Right hindlimb (tissue), 1 donor: ENCODE measurements around the gene MBD3L3.
"Not testable (repeated sequence)": the region's sequence is repeated elsewhere in the genome, so short reads cannot be mapped to it uniquely, and the experiment has no call there.

Experiments used
- DNase-seq: peaks from one replicate; pipeline ENCODE4 v3.0.0-alpha.2; 2018

The MBD3L3 gene

DNA sequence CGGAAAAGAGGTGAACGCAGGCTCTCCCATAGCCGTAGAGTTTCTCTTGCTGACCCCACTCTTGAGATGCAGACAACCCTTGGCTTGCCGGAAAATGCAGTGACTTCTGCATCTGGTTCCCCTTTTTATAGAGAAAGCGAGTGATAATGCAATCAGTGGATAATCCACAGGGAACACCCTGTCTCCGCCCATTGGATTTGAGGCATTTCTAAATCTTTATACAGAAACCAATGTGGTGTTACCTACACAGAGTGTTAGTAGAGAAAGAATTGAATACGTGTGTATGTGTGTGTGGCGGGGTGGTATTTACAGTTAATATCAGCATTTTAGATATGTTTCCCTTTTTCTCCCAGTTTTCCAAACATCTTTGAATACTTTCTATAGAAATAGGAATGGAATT, at the start of gene MBD3L3:
TSS of gene MBD3L3 (minus strand) at position 101 of the 400 bp plus-strand sequence. CDS start at position 30, 71 bp downstream.
- not testable (repeated sequence) for DNase-seq

DNA sequence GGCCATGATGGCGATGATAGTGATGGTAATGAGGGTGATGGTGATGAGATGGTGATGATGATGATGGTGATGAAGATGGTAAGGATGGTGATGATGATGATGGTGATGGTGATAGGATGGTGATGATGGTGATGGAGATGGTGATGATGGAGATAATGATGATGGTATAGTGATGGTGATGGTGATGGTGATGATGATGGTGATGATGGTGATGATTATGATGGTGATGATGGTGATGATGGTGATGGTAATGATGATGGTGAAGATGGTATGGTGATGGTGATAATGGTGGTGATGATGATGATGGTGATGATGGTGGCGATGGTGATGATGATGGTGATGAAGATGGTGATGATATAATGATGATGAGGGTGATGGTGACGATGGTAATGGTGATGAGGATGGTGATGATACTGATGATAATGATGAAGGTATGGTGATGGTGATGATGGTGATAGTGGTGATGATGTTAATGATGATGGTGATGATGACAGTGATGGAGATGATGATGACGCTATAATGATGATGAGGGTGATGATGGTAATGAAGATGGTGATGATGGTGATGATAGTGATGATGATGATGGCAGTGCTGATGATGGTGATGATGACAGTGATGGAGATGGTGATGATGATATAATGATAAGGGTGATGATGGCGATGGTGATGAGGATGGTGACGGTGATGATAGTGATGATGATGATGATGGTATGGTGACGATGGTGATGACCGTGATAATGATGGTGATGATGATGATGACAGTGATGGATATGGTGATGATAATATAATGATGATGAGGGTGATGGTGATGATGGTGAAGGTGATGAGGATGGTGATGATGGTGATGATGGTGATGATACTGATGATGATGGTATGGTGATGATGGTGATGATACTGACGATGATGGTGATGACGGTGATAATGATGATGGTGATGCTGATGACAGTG, 48.5 kb upstream of the MBD3L3 start:
- DNase-seq, result no peak

DNA sequence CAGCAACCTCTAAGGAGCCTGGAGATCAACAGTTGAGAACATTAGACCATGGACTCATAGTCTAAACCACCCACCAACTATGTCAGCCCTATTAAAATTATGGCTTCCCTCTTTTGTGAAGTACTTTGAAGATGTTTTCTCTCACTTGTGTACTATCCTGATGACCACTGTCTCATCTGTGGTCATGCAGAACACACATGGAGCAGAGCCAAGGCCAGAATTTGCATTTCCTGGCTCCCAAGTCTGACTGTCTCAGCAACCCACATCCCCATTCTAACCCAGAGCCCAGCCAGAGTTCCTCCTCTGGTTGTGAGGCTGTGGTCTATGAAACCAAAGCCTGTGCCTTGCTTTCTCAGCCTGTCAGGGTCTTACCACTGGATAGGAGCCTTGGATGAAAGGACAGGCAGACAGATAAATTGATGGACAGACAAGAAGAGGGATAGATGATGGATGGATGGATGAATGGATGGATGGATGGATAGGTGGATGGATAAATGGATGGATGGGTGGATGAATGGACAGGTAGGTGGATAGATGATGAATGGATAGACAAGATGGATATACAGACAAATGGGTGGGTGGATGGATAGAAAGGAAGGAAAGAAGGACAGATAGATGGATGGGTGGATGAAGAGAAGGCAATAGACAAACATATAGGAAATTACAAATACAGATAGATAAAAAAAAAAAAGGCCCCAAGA, 46.4 kb upstream of the MBD3L3 start:
- DNase-seq, result no peak

DNA sequence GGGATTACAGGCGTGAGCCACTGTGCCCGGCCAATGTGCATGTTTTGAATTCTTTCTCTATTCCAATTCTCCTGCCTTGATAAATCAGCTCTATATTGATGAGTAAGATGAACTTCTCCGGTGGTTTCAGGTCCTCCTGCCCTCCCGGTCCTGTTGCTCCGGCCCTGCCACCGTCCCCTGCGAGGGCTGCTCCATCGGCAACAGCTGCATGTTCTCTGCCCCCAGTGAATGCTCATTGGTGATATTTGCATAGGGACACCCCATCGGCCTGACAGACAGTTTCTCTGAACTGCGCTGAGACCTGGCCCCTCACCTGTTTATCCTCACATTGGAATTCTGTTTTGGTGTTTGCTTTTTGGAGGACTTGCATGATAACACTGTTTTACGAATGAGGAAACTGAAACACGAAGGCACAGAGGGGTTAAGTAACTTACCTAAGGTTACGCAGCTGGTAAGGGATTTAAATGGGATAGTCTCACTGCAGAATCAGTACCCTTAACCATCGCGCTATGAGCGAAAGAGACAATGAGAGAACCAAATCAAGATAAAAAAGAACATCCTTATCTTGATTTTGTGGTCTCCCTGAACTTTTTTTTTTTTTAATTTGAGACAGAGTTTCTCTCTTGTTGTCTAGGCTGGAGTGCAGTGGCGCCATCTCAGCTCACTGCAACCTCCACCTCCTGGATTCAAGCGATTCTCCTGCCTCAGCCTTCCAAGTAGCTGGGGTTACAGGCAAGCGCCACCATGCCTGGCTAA, 43.2 kb upstream of the MBD3L3 start:
- DNase-seq, result no peak

DNA sequence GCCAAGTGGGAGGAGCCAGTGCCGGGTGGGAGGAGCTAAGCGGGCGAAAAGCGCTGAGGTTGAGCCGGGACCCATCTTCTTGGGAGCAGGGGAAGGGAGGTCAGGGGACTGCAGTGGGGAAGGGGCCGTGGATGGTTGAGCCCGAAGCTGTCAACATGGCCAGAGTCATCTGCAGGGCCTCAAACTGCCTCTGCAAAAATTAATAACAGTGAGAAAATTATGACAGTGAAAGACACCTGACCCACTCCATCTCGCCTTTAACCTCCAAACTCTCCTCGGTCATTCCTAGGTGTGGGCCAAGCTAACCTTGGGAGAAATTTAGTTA, 41.1 kb upstream of the MBD3L3 start:
- DNase-seq, result no peak

DNA sequence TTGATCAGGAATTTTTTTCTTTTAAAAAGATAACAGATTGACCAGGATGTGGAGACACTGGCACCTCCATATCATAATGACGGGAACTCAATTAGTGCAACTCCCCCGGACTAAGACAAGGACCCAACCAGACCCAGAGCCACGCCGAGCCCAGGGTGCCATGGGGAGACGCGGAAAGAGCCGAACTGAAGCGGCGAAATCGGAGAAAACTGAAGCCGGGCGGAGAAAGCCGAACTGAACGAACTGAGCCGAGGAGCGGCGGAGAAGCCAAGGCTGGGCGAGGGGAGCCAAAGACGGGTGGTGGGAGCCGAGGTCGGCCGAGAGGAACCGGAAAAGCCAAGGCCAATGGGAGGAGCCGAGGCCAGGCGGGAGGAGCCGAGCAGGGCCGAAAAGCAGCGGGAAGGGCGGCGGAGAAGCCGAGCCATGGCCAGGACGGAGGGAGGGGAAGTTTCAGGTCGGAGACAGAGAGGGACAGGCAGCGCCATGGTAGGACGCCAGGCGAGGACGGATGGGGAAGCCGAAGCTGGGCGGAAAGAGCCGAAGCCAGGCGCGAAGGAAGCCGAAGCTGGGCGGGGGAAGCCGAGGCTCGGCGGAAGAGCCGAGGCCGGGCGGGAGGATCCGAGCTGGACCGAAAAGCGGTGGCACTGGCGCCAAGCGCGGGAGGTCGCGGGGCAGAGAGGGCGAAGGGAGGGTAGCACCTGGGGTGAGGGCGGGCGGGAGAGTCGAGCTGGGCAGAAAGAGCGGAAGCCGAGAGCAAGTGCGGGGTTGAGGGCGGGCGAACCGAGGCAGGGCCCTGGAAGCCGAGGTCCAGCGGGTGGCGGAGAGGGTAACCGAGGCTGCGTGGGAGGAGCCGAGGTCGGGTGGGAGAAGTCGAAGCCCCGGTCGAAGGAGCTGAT, 40.5 kb upstream of the MBD3L3 start:
- DNase-seq, result peak; percentile 98

DNA sequence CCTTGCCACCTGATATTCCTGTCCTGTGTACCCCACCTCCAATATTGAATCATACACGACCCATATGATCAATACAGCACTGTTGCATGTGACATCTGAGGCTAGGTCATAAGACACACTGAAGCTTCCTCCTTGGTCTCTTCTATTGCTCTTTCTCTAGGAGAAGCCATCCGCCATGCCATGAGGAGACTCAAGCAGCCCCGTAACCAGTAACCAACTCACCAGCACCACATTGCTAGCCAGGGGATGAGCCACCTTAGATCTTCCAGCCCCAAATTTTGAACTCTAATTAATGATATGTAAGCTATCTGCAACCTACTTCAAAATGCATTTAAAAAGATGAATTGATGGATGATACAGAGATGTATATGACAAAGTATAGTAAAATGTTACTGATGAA, 39.6 kb upstream of the MBD3L3 start:
- DNase-seq, result no peak

DNA sequence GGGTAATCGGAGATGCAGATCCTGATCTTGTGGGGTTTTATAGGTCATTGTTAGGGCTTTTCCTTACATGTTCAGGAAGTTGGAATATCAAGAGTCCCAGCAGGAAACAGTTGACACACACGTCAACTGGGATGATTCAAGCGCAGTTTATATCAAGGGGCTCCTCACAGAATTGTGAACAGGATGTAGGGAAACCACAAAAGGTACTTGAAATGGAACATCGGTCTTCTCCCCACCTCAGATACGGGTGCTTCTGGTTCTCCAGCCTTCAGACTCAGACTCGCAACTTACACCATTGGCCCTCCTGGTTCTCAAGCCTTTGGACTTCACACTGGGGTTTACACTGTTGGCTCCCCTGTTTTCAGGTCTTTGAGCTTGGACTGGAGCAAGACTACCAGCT, 30.5 kb upstream of the MBD3L3 start:
- DNase-seq, result no peak

DNA sequence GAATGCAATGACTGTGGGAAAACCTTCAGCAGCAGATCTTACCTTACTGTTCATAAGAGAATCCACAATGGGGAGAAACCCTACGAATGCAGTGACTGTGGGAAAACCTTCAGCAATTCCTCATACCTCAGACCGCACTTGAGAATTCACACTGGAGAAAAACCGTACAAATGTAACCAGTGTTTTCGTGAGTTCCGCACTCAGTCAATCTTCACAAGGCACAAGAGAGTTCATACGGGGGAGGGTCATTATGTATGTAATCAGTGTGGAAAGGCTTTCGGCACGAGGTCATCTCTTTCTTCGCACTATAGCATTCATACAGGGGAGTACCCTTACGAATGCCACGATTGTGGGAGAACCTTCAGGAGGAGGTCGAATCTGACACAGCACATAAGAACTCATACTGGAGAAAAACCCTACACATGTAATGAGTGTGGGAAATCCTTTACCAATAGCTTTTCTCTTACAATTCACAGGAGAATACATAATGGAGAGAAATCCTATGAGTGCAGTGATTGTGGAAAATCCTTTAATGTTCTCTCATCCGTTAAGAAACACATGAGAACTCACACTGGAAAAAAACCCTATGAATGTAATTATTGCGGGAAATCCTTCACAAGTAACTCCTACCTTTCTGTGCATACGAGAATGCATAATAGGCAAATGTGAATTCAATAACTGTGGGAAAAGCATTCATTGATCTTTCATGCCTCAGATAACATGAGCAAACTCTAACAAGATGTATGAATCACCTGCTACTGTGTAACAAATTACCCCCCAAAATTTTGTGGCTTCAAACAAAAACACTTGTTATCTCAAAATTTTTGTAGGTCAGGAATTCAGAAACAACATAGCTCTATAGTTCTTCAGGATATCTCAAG, 24.8 kb upstream of the MBD3L3 start:
- DNase-seq, result no peak

DNA sequence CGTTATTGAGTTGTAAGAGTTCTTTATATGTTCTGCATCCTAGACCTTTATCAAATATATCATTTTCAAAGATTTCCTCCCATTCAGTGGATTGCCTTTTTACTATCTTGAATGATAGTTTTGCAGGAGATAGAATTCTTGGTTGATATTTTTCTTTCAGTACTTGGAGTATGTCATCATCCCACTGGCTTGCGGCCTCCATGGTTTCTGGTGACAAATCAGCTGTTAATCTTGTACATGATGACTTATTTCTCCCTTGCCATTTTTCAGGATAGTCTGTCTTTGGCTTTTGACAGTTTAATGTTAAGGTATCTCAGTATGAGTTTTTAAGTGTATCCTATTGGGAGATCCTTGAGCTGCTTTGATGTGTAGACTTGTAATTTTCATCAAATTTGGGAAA, 19.5 kb upstream of the MBD3L3 start:
- DNase-seq, result no peak

DNA sequence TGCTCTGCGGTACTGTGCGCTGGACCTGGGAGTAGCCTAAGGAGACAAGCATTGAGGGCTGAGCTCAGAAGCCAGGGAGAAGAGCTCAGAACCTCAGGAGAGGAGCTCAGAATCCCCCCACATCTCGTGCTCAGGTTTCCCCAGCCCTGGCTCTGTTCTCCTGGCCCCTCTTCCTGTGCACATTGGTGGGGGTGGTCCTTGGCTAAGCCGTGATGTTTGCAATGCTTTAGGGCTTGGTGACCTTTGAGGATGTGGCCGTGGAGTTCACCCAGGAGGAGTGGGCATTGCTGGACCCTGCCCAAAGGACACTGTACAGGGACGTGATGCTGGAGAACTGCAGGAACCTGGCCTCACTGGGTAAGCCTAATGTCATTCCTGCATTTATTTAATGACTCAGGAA, 17.7 kb upstream of the MBD3L3 start:
- DNase-seq, result no peak

DNA sequence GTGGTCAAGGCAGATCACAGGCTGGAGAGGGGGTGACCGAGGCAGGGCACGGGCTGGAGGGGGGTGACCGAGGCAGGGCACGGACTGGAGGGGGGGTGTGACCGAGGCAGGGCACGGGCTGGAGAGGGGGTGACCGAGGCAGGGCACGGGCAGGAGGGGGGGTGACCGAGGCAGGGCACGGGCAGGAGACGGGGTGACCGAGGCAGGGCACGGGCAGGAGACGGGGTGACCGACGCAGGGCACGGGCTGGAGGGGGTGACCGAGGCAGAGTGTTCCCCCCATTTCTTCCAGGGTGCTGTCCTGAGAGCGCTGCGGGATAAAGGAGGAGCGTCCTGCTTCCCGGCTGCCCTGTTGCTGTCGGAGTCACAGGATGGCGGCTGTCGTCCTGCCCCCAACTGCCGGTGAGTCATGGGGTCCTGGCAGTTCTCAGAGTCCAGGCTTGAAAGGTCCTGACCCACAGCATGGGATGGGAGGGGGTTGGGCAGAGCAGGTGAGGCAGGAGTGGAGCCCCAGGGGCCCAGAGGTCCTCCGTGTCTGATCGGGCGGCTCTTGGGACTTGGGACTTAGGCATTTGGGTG, 16.3 kb upstream of the MBD3L3 start:
- DNase-seq, result no peak

DNA sequence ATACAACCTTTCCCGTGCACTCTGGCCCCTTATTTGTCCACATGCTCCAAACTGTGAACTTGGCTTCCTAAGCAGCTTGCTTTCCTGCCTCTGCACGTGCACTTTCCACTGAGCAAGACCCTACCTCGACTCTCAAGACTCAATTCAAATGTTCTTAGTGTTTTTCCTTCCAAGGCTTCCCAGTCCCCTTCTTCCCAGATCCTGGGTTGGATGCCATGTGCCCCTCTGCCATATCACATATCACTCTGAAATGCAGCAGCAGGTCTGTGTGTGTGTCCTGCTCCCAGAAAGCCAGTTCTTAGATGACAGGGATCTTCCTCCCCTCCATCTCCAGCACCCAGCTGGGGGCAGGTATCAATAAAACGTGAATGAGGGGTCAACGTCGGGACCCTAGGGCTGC, 14.1 kb upstream of the MBD3L3 start:
- DNase-seq, result no peak

DNA sequence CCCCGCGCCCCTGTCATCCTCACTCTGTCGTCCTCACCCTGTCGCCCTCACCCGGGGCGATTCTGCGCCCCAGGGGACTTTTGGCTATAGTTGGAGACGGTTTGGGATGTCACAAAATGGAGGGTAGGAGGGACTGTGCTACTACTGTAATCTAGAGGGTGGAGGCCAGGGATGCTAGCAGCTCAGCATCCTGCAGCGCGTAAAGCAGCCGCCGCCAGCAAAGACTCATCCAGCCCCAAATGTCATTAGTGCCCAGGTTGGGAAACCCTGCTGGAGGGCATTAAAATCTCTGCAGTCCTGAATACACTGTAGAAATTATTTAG, 11.4 kb upstream of the MBD3L3 start:
- DNase-seq, result no peak

DNA sequence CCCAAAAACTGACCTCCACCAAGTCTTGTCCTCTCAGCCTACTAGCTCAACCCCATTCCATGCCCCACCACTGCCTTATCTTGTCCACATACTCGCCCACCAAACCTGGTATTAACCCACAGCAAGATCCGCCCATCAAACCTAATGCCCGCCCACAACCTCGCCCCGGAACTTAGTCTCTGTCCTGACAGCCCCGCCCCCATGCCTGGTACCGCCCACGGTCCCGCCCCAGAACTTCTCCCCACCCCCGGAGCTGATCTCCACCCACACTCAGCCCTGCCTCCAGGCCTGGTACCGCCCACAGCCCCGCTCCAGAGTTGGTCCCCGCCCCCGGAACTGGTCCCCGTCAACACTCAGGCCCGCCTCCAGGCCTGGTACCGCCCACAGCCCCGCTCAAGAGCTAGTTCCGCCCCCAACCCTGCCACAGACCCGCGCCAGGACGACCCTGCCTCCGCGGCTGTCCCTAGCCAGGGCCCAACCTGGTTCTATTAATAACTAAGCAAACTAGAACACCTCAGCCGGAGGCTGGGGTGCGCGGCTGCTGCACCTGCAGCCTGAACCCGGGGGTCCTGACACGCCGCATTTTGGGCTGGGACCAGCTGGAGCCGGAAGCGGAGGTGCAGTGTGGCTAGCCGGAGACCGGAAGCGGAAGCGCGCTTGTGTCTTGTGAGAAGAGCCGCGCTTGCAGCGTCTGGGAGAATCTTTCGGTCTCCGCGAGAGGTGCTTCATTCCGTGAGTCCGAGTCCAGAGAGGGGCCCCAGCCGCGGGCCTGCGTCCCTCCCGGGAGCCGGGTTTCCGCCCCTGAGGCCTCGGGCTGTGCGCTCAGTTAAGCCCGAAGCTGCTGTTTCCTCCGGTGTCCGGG, 10.8 kb upstream of the MBD3L3 start, which contains the start of gene ZNF557:
TSS of gene ZNF557 (plus strand) at position 662 of the 862 bp plus-strand sequence. CDS start 5,372 bp downstream, outside the sequence.
- peak; percentile 99 for DNase-seq

DNA sequence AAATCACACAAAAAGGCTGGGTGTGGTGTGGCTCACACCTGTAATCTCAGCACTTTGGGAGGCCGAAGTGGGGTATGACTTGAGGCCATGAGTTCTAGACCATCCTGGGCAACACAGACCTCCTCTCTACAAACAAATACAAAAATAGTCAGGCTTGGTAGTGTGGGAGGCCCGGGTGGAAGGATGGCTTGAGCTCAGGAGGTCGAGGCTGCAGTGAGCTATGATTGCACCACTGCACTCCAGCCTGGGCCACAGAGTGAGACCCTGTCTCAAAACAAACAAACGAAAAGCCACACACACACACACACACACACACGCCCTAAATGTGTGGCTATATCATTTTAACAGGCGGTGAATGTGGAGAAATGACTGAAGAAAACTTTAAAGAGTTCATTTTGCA, 10.1 kb upstream of the MBD3L3 start:
- no peak for DNase-seq

DNA sequence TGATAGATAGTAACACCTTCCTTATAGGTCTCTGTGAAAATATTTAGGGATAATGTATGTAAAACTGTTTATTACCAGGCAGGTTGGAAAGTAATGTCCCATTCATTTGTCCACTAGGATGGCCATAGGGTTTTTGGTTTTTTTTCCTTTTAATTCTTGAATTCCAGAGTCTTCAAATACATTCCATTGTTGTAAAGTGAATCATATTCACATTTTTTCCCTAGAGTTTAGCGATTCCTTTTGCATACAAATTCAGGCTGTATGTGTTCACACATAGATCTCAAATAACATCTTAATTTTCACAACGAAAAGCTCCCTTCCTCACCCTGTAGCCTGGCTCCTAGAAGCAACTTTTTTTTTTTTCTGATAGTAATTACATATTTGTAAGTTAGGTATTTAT, 9.2 kb upstream of the MBD3L3 start:
- no peak for DNase-seq

DNA sequence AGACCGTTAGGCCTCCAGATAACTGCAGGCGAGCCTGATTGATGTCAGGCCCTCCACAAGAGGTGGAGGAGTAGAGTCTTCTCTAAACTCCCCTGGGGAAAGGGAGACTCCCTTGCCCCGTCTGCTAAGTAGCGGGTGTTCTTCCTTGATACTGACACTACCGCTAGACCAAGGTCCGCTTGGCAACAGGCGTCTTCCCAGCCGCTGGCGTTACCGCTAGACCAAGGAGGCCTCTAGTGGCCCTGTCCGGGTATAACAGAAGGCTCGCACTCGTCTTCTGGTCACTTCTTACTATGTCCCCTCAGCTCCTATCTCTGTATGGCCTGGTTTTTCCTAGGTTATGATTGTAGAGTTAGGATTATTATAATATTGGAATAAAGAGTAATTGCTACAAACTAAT, 8.6 kb upstream of the MBD3L3 start:
- DNase-seq, result not testable (repeated sequence)

DNA sequence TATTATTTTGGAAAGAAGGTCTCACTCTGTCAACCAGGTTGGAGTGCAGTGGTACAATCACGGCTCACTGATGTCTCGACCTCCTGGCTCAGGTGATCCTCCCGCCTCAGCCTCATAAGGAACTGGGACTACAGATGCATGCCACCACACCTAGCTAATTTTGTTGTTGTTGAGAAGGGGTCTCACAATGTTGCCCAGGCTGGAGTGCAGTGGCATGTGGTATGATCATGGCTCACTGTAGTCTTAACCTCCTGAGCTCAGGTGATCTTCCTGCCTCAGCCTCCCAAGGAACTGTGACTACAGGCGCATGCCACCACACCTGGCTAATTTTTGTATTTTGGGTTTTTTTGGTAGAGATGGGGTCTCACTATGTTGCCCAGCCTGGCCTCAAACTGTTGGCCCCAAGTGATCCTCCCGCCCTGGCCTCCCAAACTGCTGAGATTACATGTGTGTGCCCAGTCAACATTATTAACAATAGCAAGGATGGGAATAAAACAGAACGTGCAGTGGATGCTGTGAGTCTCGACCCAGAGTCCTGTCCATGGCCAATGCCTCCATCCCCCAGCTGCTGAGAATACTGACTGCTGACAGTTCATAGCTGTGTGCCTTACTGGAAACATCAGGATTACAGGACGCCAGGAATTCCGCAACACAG, 5.4 kb upstream of the MBD3L3 start:
- DNase-seq, result no peak

DNA sequence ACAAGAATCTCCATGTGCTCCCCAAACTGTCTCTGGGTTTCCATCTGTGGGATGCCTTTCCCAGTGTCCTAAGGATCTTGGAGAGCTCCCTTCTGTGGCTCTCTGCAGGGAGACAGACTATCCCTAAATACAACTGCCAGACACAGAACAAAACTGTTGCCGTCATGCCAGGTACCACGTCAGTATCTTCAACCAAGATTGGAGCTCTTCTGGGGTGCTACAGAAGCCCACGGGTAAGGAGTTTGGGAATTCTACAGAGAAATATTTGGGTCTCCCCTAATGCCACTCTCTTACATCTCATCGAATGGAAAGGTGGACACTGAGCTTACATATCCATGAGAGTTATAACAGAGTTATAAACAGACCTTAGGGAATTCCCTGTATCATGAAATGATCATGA, 4.9 kb upstream of the MBD3L3 start:
- no peak for DNase-seq
